Measurements from ENCODE around the gene NRDC.
A peak's percentile ranks its signal among the peaks of the same experiment; 100 is the strongest.
"Not testable (repeated sequence)": the region's sequence is repeated elsewhere in the genome, so short reads cannot be mapped to it uniquely, and the experiment has no call there.

NRDC gene

GRCh38 chr1:51877434-51878307 lies 856 bp downstream of the NRDC start:
- peak in 1 of 2 donors; percentile 4 for DNase-seq

- DNase-seq: no peak
Measured at GRCh38 chr1:51875836-51876235, 2.7 kb downstream of the NRDC start.

- no peak for DNase-seq
Measured at GRCh38 chr1:51875291-51875772, 3.2 kb downstream of the NRDC start.

- not testable (repeated sequence) for DNase-seq
Measured at GRCh38 chr1:51873270-51873669, 5.3 kb downstream of the NRDC start.

GRCh38 chr1:51871351-51871975 lies 7.1 kb downstream of the NRDC start:
- no peak for DNase-seq

- DNase-seq: no peak
Measured at GRCh38 chr1:51870603-51871350, 7.8 kb downstream of the NRDC start.

- no peak for DNase-seq
Measured at GRCh38 chr1:51867479-51868232, 10.9 kb downstream of the NRDC start.

- peak in 1 of 2 donors; percentile 28 for DNase-seq
Measured at GRCh38 chr1:51863384-51863783, 15.1 kb downstream of the NRDC start.

- no peak for DNase-seq
Measured at GRCh38 chr1:51861669-51862068, 16.9 kb downstream of the NRDC start.

GRCh38 chr1:51859735-51860134 lies 18.8 kb downstream of the NRDC start:
- no peak for DNase-seq

GRCh38 chr1:51859333-51859732 lies 19.2 kb downstream of the NRDC start:
- no peak for DNase-seq

GRCh38 chr1:51858892-51859291 lies 19.6 kb downstream of the NRDC start:
- no peak for DNase-seq

GRCh38 chr1:51856745-51857144 lies 21.8 kb downstream of the NRDC start:
- DNase-seq: no peak

- DNase-seq: no peak
Measured at GRCh38 chr1:51855624-51856023, 22.9 kb downstream of the NRDC start.

- no peak for DNase-seq
Measured at GRCh38 chr1:51853360-51853759, 25.2 kb downstream of the NRDC start.

- no peak for DNase-seq
Measured at GRCh38 chr1:51851882-51852396, 26.6 kb downstream of the NRDC start.

GRCh38 chr1:51850420-51851223 lies 27.9 kb downstream of the NRDC start:
- DNase-seq: no peak

- DNase-seq: no peak
Measured at GRCh38 chr1:51847294-51847920, 31.1 kb downstream of the NRDC start.

- DNase-seq: no peak
Measured at GRCh38 chr1:51843948-51844347, 34.6 kb downstream of the NRDC start.

- DNase-seq: no peak
Measured at GRCh38 chr1:51842261-51842660, 36.3 kb downstream of the NRDC start.
